GM23338 (cell line): ENCODE data around the gene NCKAP5. TPM values are rescaled to one million over a fixed set of nuclear protein-coding genes. Genes with fewer than 3 reads are reported as not detected.

Experiments used
- ATAC-seq: fragments of 200-7000 bp; cut with Tn5 transposase; 3 replicates; pipeline ENCODE4 v1.9.1; 2020
- DNase-seq: peaks from one replicate; pipeline ENCODE4 v3.0.0-alpha.2; 2015; ENCODE audit warnings: low spot score
- H2AFZ ChIP-seq: fragments of 200-600 bp; sonication (generic); 2 replicates; pipeline ENCODE4 v1.8.0; 2016; ENCODE audit warnings: antibody characterized with exemption, mild to moderate bottlenecking, moderate library complexity
- H3F3A ChIP-seq: fragments of 200-600 bp; sonication (generic); replicated peaks from 2 replicates; pipeline ENCODE4 v1.8.0; 2017; ENCODE audit warnings: antibody characterized with exemption, mixed run types, low read depth
- H3K27ac ChIP-seq: fragments of 200-600 bp; sonication (generic); 2 replicates; pipeline ENCODE4 v1.6.1; 2016; ENCODE audit warnings: low read depth
- H3K27me3 ChIP-seq: fragments of 200-600 bp; sonication (generic); 2 replicates; pipeline ENCODE4 v1.8.0; 2016; ENCODE audit warnings: mild to moderate bottlenecking, mixed run types, moderate library complexity; ENCODE audit not compliant: insufficient read depth
- H3K36me3 ChIP-seq: fragments of 200-600 bp; sonication (generic); 2 replicates; pipeline ENCODE4 v1.8.0; 2016; ENCODE audit warnings: mild to moderate bottlenecking; ENCODE audit not compliant: insufficient read depth
- H3K4me1 ChIP-seq: fragments of 200-600 bp; sonication (generic); 2 replicates; pipeline ENCODE4 v1.8.0; 2016; ENCODE audit warnings: mild to moderate bottlenecking, moderate library complexity; ENCODE audit not compliant: insufficient read depth
- H3K4me2 ChIP-seq: fragments of 200-600 bp; sonication (generic); 2 replicates; pipeline ENCODE4 v1.7.1; 2017; ENCODE audit warnings: mixed run types
- H3K4me3 ChIP-seq: fragments of 200-600 bp; sonication (generic); 2 replicates; pipeline ENCODE4 v1.6.1; 2016; ENCODE audit warnings: mixed run types
- H3K79me2 ChIP-seq: fragments of 200-600 bp; sonication (generic); replicated peaks from 2 replicates; pipeline ENCODE4 v1.8.0; 2017; ENCODE audit warnings: mild to moderate bottlenecking; ENCODE audit not compliant: insufficient read depth
- H3K9me2 ChIP-seq: fragments of 200-600 bp; sonication (generic); 2 replicates; pipeline ENCODE4 v1.8.0; 2017; ENCODE audit not compliant: insufficient read depth
- H4K20me1 ChIP-seq: fragments of 200-600 bp; sonication (generic); replicated peaks from 2 replicates; pipeline ENCODE4 v1.8.0; 2017; ENCODE audit warnings: mild to moderate bottlenecking; ENCODE audit not compliant: insufficient read depth
- H3K27ac Mint-ChIP-seq: 2 replicates; pipeline ENCODE4 v1.8.0; 2020; ENCODE audit warnings: inconsistent platforms, mild to moderate bottlenecking, moderate library complexity, mixed read lengths
- H3K27me3 Mint-ChIP-seq: 3 replicates; pipeline ENCODE4 v1.8.0; 2022; ENCODE audit warnings: low read depth, mild to moderate bottlenecking, moderate library complexity, mixed read lengths, inconsistent platforms; ENCODE audit not compliant: insufficient read depth, poor library complexity
- H3K36me3 Mint-ChIP-seq: 3 replicates; pipeline ENCODE4 v1.8.0; 2021; ENCODE audit warnings: low read depth, mild to moderate bottlenecking, inconsistent platforms, moderate library complexity, mixed read lengths
- H3K4me1 Mint-ChIP-seq: 3 replicates; pipeline ENCODE4 v1.8.0; 2020; ENCODE audit warnings: mild to moderate bottlenecking, inconsistent platforms, mixed read lengths
- H3K4me3 Mint-ChIP-seq: 3 replicates; pipeline ENCODE4 v1.8.0; 2021; ENCODE audit warnings: moderate library complexity, mild to moderate bottlenecking, inconsistent platforms, mixed read lengths
- H3K9me3 Mint-ChIP-seq: 3 replicates; pipeline ENCODE4 v1.8.0; 2020; ENCODE audit warnings: moderate library complexity, mild to moderate bottlenecking, inconsistent platforms, mixed read lengths
- CREB1 ChIP-seq: fragments of 250-450 bp; sonication (Bioruptor Pico); IDR thresholded peaks from 2 replicates; pipeline ENCODE4 v1.5.0; 2020; ENCODE audit warnings: low read depth, mild to moderate bottlenecking, moderate library complexity
- EZH2phosphoT487 ChIP-seq: fragments of 200-600 bp; sonication (generic); IDR thresholded peaks from one replicate; pipeline ENCODE4 v1.8.1; 2018; ENCODE audit warnings: antibody characterized with exemption; ENCODE audit not compliant: unreplicated experiment
- JUNB ChIP-seq: IDR thresholded peaks from one replicate; pipeline ENCODE4 v1.6.1; 2016; ENCODE audit warnings: antibody characterized with exemption; ENCODE audit not compliant: unreplicated experiment
- POLR2AphosphoS5 ChIP-seq: IDR thresholded peaks from 2 replicates; pipeline ENCODE4 v1.6.1; 2016; ENCODE audit warnings: antibody characterized with exemption, low read depth
- STAT1 ChIP-seq: IDR thresholded peaks from one replicate; pipeline ENCODE4 v1.6.1; 2016; ENCODE audit warnings: antibody characterized with exemption; ENCODE audit not compliant: unreplicated experiment
- ZNF114 ChIP-seq: fragments of 250-450 bp; sonication (Bioruptor Pico); IDR thresholded peaks from 2 replicates; pipeline ENCODE4 v1.5.0; 2020; ENCODE audit warnings: mild to moderate bottlenecking, moderate library complexity
- ZNF331 ChIP-seq: fragments of 250-450 bp; sonication (Bioruptor Pico); IDR thresholded peaks from 2 replicates; pipeline ENCODE4 v1.5.0; 2020; ENCODE audit warnings: low read depth, mild to moderate bottlenecking, moderate library complexity
- polyA plus RNA-seq: library from polyadenylated mRNA; unstranded; fragments of >200 nt; fragmentation: Nextera tagmentation; extraction: Ambion mirVana; gene quantifications from 2 replicates; pipeline ENCODE4 v1.2.1, GENCODE V29; 2016
- total RNA-seq: library from RNA; depleted of rRNA; stranded (reverse); fragments of >200 nt; shearing (Covaris generic); gene quantifications from 2 replicates; pipeline ENCODE4 v1.2.3, GENCODE V29; 2014
- TF ChIP-seq, protein P1 (sequence below): fragments of 250-450 bp; sonication (Bioruptor Pico); IDR thresholded peaks from 2 replicates; pipeline ENCODE4 v1.5.0; 2020; ENCODE audit warnings: mild to moderate bottlenecking, moderate library complexity
- TF ChIP-seq, protein P2 (sequence below): IDR thresholded peaks from 2 replicates; pipeline ENCODE4 v1.6.1; 2016; ENCODE audit warnings: antibody characterized with exemption

NCKAP5 gene
- total and polyA plus RNA-seq, 2 experiments from 2014 or later: 0.34 to 0.73 TPM

DNA sequence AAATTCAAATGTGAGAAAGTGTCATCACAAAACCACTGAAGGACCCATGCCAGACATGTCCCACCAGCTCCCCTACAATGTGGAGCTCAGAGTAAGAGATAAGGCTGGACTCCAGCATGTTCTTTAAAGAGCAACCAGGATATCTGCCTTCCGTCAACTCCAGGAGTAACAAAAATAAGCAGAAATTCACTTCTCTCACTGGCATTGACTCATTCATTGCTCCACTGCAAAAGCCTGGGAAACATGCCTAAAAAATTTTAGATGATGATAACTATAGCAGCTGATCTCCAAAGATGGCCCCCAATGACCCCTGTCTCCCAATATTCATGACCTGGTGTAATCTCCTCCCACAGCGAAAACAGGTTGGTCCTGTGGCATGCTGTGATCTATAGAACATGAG is 314.5 kb downstream of the NCKAP5 start (continued):
- TF ChIP-seq, protein P1, sequence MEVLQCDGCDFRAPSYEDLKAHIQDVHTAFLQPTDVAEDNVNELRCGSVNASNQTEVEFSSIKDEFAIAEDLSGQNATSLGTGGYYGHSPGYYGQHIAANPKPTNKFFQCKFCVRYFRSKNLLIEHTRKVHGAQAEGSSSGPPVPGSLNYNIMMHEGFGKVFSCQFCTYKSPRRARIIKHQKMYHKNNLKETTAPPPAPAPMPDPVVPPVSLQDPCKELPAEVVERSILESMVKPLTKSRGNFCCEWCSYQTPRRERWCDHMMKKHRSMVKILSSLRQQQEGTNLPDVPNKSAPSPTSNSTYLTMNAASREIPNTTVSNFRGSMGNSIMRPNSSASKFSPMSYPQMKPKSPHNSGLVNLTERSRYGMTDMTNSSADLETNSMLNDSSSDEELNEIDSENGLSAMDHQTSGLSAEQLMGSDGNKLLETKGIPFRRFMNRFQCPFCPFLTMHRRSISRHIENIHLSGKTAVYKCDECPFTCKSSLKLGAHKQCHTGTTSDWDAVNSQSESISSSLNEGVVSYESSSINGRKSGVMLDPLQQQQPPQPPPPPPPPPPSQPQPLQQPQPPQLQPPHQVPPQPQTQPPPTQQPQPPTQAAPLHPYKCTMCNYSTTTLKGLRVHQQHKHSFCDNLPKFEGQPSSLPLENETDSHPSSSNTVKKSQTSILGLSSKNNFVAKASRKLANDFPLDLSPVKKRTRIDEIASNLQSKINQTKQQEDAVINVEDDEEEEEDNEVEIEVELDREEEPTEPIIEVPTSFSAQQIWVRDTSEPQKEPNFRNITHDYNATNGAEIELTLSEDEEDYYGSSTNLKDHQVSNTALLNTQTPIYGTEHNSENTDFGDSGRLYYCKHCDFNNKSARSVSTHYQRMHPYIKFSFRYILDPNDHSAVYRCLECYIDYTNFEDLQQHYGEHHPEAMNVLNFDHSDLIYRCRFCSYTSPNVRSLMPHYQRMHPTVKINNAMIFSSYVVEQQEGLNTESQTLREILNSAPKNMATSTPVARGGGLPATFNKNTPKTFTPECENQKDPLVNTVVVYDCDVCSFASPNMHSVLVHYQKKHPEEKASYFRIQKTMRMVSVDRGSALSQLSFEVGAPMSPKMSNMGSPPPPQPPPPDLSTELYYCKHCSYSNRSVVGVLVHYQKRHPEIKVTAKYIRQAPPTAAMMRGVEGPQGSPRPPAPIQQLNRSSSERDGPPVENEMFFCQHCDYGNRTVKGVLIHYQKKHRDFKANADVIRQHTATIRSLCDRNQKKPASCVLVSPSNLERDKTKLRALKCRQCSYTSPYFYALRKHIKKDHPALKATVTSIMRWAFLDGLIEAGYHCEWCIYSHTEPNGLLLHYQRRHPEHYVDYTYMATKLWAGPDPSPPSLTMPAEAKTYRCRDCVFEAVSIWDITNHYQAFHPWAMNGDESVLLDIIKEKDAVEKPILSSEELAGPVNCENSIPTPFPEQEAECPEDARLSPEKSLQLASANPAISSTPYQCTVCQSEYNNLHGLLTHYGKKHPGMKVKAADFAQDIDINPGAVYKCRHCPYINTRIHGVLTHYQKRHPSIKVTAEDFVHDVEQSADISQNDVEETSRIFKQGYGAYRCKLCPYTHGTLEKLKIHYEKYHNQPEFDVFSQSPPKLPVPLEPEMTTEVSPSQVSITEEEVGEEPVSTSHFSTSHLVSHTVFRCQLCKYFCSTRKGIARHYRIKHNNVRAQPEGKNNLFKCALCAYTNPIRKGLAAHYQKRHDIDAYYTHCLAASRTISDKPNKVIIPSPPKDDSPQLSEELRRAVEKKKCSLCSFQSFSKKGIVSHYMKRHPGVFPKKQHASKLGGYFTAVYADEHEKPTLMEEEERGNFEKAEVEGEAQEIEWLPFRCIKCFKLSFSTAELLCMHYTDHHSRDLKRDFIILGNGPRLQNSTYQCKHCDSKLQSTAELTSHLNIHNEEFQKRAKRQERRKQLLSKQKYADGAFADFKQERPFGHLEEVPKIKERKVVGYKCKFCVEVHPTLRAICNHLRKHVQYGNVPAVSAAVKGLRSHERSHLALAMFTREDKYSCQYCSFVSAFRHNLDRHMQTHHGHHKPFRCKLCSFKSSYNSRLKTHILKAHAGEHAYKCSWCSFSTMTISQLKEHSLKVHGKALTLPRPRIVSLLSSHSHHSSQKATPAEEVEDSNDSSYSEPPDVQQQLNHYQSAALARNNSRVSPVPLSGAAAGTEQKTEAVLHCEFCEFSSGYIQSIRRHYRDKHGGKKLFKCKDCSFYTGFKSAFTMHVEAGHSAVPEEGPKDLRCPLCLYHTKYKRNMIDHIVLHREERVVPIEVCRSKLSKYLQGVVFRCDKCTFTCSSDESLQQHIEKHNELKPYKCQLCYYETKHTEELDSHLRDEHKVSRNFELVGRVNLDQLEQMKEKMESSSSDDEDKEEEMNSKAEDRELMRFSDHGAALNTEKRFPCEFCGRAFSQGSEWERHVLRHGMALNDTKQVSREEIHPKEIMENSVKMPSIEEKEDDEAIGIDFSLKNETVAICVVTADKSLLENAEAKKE (CRISPR knock-in tag): no peak
- no peak for TF ChIP-seq CREB1 (CRISPR knock-in tag)
- no peak for TF ChIP-seq STAT1
- no peak for TF ChIP-seq ZNF331 (CRISPR knock-in tag)
- TF ChIP-seq EZH2phosphoT487: no peak
- TF ChIP-seq, protein P2, sequence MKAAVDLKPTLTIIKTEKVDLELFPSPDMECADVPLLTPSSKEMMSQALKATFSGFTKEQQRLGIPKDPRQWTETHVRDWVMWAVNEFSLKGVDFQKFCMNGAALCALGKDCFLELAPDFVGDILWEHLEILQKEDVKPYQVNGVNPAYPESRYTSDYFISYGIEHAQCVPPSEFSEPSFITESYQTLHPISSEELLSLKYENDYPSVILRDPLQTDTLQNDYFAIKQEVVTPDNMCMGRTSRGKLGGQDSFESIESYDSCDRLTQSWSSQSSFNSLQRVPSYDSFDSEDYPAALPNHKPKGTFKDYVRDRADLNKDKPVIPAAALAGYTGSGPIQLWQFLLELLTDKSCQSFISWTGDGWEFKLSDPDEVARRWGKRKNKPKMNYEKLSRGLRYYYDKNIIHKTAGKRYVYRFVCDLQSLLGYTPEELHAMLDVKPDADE: no peak
- TF ChIP-seq POLR2AphosphoS5: no peak

GRCh38 chr2:133252780-133253355 is 315.4 kb downstream of the NCKAP5 start:
- no peak for DNase-seq
- H3K27ac ChIP-seq: no peak overlapping the region
- ATAC-seq: no peak
- TF ChIP-seq ZNF331 (CRISPR knock-in tag) (no peak), JUNB (no peak), EZH2phosphoT487 (no peak), CREB1 (CRISPR knock-in tag) (no peak), ZNF114 (no peak)
- TF ChIP-seq, protein P1 (CRISPR knock-in tag): no peak

More at GRCh38 chr2:133252780-133253355, 315.4 kb downstream of the NCKAP5 start:
- Histone ChIP-seq H3K4me2 (no peak overlapping the region), H3K4me3 (no peak overlapping the region), H3K27me3 (no peaks in the 10 kb centered on the region), H3K36me3 (no peaks in the 10 kb centered on the region), H4K20me1 (no peaks in the 10 kb centered on the region), H3K4me1 (no peaks in the 10 kb centered on the region), H3K9me2 (no peaks in the 10 kb centered on the region), H3K79me2 (no peaks in the 10 kb centered on the region), H3F3A (no peaks in the 10 kb centered on the region), H2AFZ (no peak overlapping the region)
- Mint-ChIP-seq H3K36me3 (no peaks in the 10 kb centered on the region), H3K27me3 (no peaks in the 10 kb centered on the region), H3K4me3 (no peak overlapping the region), H3K9me3 (no peaks in the 10 kb centered on the region), H3K27ac (no peak overlapping the region), H3K4me1 (0 out of 3 replicates have a peak, but pooled peaks cover 2% of the 10 kb centered on the region)
